SK-N-SH treated with all-trans-retinoic acid at 6 μM for 48 hours (cell line): ENCODE measurements around the gene ZPR1.

Source experiments
- ATAC-seq: fragments of 200-7000 bp; cut with Tn5 transposase; 3 replicates; pipeline ENCODE4 v1.9.1; 2020; ENCODE audit warnings: mild to moderate bottlenecking, moderate library complexity
- BACH2 ChIP-seq: fragments of 250-450 bp; sonication (Bioruptor Pico); IDR thresholded peaks from 2 replicates; pipeline ENCODE4 v1.9.0; 2021; ENCODE audit warnings: mild to moderate bottlenecking, borderline replicate concordance
- CSDC2 ChIP-seq: fragments of 250-450 bp; sonication (Bioruptor Pico); IDR thresholded peaks from 2 replicates; pipeline ENCODE4 v1.5.0; 2020; ENCODE audit warnings: mild to moderate bottlenecking, moderate library complexity
- GLIS3 ChIP-seq: fragments of 250-450 bp; sonication (Bioruptor Pico); IDR thresholded peaks from 2 replicates; pipeline ENCODE4 v1.5.0; 2020; ENCODE audit warnings: mild to moderate bottlenecking, moderate library complexity
- ISL1 ChIP-seq: fragments of 250-450 bp; sonication (Bioruptor Pico); IDR thresholded peaks from 2 replicates; pipeline ENCODE4 v2.1.2; 2022; ENCODE audit warnings: mild to moderate bottlenecking, moderate library complexity
- PPARA ChIP-seq: fragments of 250-450 bp; sonication (Bioruptor Pico); IDR thresholded peaks from 2 replicates; pipeline ENCODE4 v1.5.0; 2020; ENCODE audit warnings: mild to moderate bottlenecking, borderline replicate concordance
- RARB ChIP-seq: fragments of 250-450 bp; sonication (Bioruptor Pico); IDR thresholded peaks from 2 replicates; pipeline ENCODE4 v1.8.0; 2021; ENCODE audit warnings: mild to moderate bottlenecking, moderate library complexity
- SNAI2 ChIP-seq: fragments of 250-450 bp; sonication (Bioruptor Pico); IDR thresholded peaks from 2 replicates; pipeline ENCODE4 v1.5.0; 2020; ENCODE audit warnings: mild to moderate bottlenecking, moderate library complexity
- TOX ChIP-seq: fragments of 250-450 bp; sonication (Bioruptor Pico); IDR thresholded peaks from 2 replicates; pipeline ENCODE4 v1.8.0; 2021; ENCODE audit warnings: mild to moderate bottlenecking, moderate library complexity, borderline replicate concordance
- ZFP3 ChIP-seq: fragments of 250-450 bp; sonication (Bioruptor Pico); IDR thresholded peaks from 2 replicates; pipeline ENCODE4 v1.5.0; 2020; ENCODE audit warnings: mild to moderate bottlenecking, moderate library complexity
- ZFP30 ChIP-seq: fragments of 450-650 bp; formaldehyde crosslinking; IDR thresholded peaks from 2 replicates; pipeline ENCODE4 v1.5.0; 2022; ENCODE audit warnings: mild to moderate bottlenecking, moderate library complexity
- ZNF565 ChIP-seq: fragments of 450-650 bp; formaldehyde crosslinking; conservative IDR thresholded peaks from 2 replicates; pipeline ENCODE4 v1.5.0; 2020; ENCODE audit warnings: low read depth, mild to moderate bottlenecking, moderate library complexity
- ZNF8 ChIP-seq: fragments of 450-650 bp; formaldehyde crosslinking; IDR thresholded peaks from 2 replicates; pipeline ENCODE4 v1.5.0; 2020; ENCODE audit warnings: mild to moderate bottlenecking, moderate library complexity
- TF ChIP-seq, protein P1 (sequence below): fragments of 250-450 bp; sonication (Bioruptor Pico); IDR thresholded peaks from 2 replicates; pipeline ENCODE4 v1.5.0; 2020; ENCODE audit warnings: mild to moderate bottlenecking, moderate library complexity
- TF ChIP-seq, protein P2 (sequence below): fragments of 250-450 bp; sonication (Bioruptor Pico); IDR thresholded peaks from 2 replicates; pipeline ENCODE4 v1.5.1; 2021; ENCODE audit warnings: mild to moderate bottlenecking, moderate library complexity
- TF ChIP-seq, protein P3 (sequence below): fragments of 250-450 bp; sonication (Bioruptor Pico); IDR thresholded peaks from 2 replicates; pipeline ENCODE4 v1.8.0; 2020; ENCODE audit warnings: mild to moderate bottlenecking, moderate library complexity, borderline replicate concordance
- TF ChIP-seq, protein P4 (sequence below): fragments of 250-450 bp; sonication (Bioruptor Pico); IDR thresholded peaks from 2 replicates; pipeline ENCODE4 v1.8.0; 2021; ENCODE audit warnings: low read depth, mild to moderate bottlenecking, moderate library complexity, borderline replicate concordance
- TF ChIP-seq, protein P5 (sequence below): fragments of 250-450 bp; sonication (Bioruptor Pico); IDR thresholded peaks from 2 replicates; pipeline ENCODE4 v1.5.1; 2020; ENCODE audit warnings: low read depth, mild to moderate bottlenecking, moderate library complexity

ZPR1 gene

DNA sequence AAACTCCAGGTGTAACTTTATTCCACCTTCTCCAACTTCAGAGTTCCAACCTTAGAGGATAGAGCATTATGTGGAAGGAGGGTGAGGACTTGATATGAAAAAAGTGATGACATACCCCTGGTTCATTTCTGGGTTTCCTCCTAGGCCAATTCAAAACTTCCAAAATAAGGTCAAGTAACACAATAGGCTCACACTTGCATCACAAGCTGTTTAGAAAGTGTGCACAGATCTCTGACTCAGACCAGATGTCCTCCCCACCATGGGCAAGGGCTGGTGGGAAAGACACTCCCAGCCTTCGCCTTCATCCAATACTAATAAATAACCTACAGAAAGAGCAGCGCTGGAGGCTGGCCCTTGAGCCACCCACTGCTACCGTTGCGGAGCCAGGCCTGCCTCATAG, 9.3 kb downstream of the ZPR1 start (continued):
- TF ChIP-seq RARB (CRISPR knock-in tag), result no peak

DNA sequence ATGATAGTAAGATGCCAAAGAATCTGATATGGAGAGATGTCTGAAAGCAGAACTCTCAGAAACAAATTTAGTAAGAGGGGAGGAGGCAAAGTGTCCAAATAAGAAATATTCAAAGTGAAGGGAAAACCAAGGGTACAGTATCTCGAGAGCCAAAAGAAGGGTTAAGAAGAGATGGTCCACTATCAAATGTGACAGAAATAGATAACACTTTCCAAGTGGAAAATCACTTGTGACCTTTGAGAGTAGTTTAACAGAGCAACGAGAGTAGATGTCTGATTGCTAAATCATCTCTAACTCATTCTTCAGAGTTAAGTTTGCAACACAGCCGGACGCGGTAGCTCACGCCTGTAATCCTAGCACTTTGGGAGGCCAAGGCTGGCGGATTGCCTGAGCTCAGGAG, 10.8 kb downstream of the ZPR1 start:
- TF ChIP-seq ZNF8 (CRISPR knock-in tag) (no peak), SNAI2 (CRISPR knock-in tag) (no peak), PPARA (CRISPR knock-in tag) (no peak), ZFP3 (CRISPR knock-in tag) (no peak), ZNF565 (CRISPR knock-in tag) (no peak), ZFP30 (CRISPR knock-in tag) (no peak), BACH2 (no peak), GLIS3 (CRISPR knock-in tag) (no peak), CSDC2 (CRISPR knock-in tag) (no peak), RARB (CRISPR knock-in tag) (no peak), TOX (CRISPR knock-in tag) (no peak)
- TF ChIP-seq, protein P1, sequence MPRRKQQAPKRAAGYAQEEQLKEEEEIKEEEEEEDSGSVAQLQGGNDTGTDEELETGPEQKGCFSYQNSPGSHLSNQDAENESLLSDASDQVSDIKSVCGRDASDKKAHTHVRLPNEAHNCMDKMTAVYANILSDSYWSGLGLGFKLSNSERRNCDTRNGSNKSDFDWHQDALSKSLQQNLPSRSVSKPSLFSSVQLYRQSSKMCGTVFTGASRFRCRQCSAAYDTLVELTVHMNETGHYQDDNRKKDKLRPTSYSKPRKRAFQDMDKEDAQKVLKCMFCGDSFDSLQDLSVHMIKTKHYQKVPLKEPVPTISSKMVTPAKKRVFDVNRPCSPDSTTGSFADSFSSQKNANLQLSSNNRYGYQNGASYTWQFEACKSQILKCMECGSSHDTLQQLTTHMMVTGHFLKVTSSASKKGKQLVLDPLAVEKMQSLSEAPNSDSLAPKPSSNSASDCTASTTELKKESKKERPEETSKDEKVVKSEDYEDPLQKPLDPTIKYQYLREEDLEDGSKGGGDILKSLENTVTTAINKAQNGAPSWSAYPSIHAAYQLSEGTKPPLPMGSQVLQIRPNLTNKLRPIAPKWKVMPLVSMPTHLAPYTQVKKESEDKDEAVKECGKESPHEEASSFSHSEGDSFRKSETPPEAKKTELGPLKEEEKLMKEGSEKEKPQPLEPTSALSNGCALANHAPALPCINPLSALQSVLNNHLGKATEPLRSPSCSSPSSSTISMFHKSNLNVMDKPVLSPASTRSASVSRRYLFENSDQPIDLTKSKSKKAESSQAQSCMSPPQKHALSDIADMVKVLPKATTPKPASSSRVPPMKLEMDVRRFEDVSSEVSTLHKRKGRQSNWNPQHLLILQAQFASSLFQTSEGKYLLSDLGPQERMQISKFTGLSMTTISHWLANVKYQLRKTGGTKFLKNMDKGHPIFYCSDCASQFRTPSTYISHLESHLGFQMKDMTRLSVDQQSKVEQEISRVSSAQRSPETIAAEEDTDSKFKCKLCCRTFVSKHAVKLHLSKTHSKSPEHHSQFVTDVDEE (CRISPR knock-in tag), result no peak
- TF ChIP-seq, protein P2, sequence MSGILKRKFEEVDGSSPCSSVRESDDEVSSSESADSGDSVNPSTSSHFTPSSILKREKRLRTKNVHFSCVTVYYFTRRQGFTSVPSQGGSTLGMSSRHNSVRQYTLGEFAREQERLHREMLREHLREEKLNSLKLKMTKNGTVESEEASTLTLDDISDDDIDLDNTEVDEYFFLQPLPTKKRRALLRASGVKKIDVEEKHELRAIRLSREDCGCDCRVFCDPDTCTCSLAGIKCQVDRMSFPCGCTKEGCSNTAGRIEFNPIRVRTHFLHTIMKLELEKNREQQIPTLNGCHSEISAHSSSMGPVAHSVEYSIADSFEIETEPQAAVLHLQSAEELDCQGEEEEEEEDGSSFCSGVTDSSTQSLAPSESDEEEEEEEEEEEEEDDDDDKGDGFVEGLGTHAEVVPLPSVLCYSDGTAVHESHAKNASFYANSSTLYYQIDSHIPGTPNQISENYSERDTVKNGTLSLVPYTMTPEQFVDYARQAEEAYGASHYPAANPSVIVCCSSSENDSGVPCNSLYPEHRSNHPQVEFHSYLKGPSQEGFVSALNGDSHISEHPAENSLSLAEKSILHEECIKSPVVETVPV (CRISPR knock-in tag), result no peak
- TF ChIP-seq, protein P3, sequence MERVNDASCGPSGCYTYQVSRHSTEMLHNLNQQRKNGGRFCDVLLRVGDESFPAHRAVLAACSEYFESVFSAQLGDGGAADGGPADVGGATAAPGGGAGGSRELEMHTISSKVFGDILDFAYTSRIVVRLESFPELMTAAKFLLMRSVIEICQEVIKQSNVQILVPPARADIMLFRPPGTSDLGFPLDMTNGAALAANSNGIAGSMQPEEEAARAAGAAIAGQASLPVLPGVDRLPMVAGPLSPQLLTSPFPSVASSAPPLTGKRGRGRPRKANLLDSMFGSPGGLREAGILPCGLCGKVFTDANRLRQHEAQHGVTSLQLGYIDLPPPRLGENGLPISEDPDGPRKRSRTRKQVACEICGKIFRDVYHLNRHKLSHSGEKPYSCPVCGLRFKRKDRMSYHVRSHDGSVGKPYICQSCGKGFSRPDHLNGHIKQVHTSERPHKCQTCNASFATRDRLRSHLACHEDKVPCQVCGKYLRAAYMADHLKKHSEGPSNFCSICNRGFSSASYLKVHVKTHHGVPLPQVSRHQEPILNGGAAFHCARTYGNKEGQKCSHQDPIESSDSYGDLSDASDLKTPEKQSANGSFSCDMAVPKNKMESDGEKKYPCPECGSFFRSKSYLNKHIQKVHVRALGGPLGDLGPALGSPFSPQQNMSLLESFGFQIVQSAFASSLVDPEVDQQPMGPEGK (CRISPR knock-in tag), result no peak
- TF ChIP-seq, protein P4, sequence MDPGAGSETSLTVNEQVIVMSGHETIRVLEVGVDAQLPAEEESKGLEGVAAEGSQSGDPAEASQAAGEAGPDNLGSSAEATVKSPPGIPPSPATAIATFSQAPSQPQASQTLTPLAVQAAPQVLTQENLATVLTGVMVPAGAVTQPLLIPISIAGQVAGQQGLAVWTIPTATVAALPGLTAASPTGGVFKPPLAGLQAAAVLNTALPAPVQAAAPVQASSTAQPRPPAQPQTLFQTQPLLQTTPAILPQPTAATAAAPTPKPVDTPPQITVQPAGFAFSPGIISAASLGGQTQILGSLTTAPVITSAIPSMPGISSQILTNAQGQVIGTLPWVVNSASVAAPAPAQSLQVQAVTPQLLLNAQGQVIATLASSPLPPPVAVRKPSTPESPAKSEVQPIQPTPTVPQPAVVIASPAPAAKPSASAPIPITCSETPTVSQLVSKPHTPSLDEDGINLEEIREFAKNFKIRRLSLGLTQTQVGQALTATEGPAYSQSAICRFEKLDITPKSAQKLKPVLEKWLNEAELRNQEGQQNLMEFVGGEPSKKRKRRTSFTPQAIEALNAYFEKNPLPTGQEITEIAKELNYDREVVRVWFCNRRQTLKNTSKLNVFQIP (CRISPR knock-in tag), result no peak
- TF ChIP-seq, all 23 proteins: peak for 0
- ATAC-seq, result no peak

DNA sequence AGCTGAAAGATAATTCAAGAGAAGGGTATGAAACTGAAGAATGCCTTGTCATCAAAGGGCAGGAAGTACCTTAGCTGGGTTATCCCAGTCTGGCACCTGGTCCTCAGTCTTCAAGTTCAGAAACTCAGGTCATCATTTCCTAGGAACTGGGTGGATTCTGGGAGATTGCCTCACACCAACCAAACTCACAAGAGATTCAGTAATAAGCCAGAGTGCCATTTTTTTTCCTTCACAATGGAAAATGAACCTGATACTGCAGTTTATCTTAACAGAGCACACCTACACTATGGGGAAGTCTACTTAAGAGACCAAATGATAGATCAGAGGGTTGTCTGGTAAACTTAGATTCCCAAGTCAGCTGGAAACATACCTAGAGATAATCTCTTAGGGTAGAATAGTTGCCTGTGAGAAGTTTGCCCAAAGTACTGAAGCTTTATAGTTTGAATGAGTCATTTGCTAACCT, 11.3 kb downstream of the ZPR1 start:
- ATAC-seq, result no peak
- TF ChIP-seq ISL1 (CRISPR knock-in tag), result no peak
- TF ChIP-seq, protein P1 (CRISPR knock-in tag), result no peak
- TF ChIP-seq, protein P5, sequence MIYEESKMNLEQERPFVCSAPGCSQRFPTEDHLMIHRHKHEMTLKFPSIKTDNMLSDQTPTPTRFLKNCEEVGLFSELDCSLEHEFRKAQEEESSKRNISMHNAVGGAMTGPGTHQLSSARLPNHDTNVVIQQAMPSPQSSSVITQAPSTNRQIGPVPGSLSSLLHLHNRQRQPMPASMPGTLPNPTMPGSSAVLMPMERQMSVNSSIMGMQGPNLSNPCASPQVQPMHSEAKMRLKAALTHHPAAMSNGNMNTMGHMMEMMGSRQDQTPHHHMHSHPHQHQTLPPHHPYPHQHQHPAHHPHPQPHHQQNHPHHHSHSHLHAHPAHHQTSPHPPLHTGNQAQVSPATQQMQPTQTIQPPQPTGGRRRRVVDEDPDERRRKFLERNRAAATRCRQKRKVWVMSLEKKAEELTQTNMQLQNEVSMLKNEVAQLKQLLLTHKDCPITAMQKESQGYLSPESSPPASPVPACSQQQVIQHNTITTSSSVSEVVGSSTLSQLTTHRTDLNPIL, result no peak
- TF ChIP-seq ZFP3 (CRISPR knock-in tag), result no peak
